GM18909 (cell line): ENCODE results near the gene CD300C.
"Not testable (repeated sequence)": the region's sequence is repeated elsewhere in the genome, so short reads cannot be mapped to it uniquely, and the experiment has no call there.

Experiments
- ATAC-seq: cut with Tn5 transposase; IDR thresholded peaks from one replicate; pipeline ENCODE4 v1.9.1; 2021; ENCODE audit warnings: mild to moderate bottlenecking; ENCODE audit not compliant: unreplicated experiment, poor library complexity

The CD300C gene

GRCh38 chr17:74539281-74539820 lies 6.6 kb downstream of the CD300C start:
- ATAC-seq, result no peak

DNA sequence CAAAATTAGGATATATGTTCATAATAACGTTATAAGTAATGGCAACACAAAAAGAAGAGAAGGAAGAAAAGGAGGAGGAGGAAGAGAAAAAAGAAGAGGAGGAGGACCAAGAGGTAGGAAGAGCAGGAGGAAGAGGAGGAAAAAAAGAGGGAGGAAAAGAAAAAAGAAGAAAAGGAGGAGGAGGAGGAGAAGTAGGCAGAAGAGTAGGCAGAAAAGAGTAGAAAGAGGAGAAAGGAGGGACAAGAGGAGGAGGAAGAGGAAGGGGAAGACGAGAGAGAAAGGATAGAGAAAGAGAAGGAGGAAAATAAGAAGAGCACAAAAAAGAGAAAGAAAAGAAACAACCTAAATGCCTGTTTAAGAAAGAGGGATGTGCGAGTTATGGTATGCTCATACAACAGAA lies 9.0 kb downstream of the CD300C start:
- no peak for ATAC-seq

GRCh38 chr17:74532115-74532514 lies 13.8 kb downstream of the CD300C start:
- no peak for ATAC-seq

DNA sequence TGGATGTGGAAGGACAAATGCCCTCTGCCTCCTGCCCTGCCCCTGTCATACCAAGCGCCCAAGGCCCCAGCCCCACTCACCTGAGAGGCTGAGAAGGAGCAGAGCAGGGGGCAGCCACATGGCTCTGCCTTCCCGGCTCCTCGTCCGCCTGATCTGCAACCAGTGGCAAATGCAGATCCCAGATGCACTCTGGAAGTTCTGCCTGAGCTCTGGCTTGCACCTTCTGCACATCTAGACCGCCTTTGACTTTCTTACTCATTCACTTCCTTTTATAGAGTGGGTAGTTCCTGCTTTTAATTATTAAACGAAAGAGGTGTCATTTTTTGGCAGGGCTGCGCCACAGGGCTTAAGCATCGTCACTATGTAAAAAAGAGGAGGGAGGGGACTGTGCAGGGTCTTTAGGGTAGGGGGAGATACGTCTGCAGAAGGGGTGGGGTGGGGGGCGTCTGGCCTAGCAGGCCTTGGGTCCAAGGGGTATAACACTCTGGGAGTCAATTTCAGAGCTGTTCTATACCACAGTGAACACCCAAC lies 14.6 kb downstream of the CD300C start, which contains the start of gene CD300LB:
TSS of gene CD300LB (minus strand) at position 245 of the 531 bp plus-strand sequence. CDS start at position 120, 125 bp downstream.
- no peak for ATAC-seq

DNA sequence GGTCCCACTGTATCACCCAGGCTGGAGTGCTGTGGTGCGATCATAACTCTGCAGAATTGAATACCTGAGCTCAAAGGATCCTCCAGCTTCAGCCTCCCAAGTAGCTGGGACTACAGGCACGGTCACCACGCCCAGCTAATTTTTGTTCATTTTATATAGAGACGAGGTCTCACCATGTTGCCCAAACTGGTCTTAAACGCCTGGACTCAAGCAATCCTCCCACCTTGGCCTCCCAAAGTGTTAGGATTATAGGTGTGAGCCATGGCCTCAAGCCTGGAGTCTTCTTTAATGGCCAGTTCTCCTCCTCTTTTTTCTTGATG lies 15.1 kb downstream of the CD300C start:
- no peak for ATAC-seq

DNA sequence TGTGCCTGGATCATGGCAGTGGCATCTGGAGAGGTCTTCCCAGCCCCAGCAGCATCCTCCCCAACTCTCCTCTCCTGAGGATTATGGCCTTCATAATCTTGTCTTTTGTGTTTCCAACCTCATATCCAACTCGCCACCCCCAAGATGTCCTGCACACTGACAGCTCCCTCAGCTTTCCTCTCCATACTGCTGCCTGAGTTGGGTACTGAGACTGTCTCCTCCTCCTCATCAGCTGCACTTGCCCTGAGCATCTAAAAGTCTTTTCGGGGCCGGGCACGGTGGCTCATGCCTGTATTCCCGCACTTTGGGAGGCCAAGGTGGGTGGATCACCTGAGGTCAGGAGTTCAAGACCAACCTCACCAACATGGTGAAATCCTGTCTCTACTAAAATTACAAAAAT lies 16.7 kb downstream of the CD300C start:
- ATAC-seq, result no peak

- ATAC-seq, result peak; percentile 82
Measured at GRCh38 chr17:74528491-74529199, 17.3 kb downstream of the CD300C start.

- no peak for ATAC-seq
Measured at GRCh38 chr17:74527756-74528155, 18.2 kb downstream of the CD300C start.

DNA sequence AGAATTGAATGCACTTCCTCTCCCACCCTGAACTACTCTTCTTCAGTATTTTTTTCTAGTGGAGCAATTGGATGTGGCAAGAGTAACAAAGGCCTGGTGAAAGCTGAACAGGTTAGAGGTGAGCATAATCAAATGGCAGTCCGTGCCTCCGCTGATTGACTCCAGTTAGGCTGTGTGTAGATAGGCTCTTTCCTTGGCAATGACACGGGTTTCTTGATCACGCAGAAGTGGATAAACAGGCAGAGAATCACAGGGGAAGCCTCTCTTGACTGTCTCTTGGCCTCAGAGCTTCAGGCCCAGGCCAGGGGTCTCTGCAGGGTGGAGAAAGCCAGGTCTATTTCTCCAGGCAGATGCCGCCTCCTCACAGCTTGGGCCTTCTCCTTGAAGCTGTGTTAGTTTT lies 18.8 kb downstream of the CD300C start:
- no peak for ATAC-seq

- no peak for ATAC-seq
Measured at GRCh38 chr17:74526681-74527080, 19.2 kb downstream of the CD300C start.

DNA sequence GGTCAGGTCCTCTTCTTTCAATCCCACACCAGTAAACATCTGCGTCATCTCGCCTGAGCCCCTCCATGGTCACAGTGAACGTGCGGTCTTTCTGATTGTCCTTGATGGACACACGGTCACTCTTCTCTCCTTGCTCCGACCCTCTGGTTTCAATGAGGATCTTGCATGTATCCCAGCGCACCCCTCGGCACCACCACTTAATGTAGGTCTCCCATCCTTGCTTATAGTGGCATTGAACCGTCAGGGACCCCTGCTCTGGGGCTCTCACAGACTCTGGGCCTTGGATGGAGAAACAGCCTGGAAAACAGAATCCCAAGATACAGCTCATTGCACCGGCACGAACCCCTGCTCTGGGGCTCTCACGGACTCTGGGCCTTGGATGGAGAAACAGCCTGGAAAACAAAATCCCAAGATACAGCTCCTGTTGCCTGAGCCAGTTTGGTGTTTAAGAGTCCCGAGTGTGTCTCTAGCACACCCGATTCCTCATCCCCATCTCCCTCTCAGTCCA lies 20.1 kb downstream of the CD300C start:
- no peak for ATAC-seq

- ATAC-seq, result no peak
Measured at GRCh38 chr17:74525465-74525725, 20.5 kb downstream of the CD300C start.

DNA sequence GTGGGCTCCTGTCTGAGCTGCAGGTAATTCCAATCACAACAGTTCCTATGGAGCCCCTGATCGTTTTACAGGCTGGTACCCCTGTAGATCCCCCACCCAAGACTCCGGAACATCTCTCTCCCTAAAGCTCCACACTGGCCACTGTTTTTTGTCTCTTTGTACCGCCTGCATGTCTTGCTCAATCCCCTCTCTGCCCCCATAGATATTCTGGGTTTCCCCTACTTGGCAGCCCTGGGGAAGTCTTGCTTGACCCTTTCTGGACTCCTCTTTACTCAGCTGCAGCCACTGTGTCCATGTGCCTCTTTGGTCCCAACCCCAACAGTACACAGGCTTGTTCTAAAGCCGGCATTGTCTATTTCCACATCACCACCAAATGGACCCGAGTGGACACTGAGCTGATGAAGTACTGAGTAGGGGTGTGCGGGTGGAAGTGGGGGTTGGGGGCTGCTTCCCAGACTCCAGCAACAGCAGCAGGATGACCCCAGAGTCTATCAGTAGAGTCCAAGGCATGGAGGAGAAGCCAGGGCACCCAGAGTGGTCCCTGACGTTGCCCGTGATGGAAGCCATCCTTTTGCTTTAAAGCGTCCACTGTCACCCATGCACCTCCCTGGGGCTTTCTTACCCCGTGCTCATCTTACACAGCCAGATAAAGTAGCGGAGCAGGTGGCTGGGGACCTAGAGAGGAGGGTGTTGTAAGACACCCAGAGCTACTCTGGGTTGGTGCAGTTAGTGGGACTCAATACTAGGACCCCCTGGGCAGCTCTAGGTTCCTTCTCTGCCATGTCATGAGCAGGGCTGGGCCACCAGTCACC lies 21.1 kb downstream of the CD300C start:
- ATAC-seq, result no peak

DNA sequence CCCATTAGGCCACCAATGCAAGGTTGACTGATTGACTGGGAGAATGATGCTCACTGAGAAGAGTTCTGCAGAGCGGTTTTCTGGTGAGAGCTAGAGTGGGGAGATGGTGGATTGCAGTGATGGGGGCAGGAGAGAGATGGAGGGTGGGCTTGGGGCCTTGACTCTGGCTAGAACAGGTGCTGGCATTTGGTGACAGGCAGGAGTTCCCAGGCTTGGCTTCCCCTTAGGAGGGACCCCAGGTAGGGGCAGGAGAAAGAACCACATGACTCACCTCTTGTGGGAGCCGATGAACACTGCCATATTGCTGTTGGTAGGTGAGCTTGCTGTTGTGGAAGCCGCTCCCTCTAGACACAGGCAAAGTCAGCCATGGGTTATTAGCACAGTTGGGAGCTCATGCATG lies 22.6 kb downstream of the CD300C start:
- ATAC-seq, result no peak

- ATAC-seq, result no peak
Measured at GRCh38 chr17:74522381-74523105, 23.4 kb downstream of the CD300C start.

DNA sequence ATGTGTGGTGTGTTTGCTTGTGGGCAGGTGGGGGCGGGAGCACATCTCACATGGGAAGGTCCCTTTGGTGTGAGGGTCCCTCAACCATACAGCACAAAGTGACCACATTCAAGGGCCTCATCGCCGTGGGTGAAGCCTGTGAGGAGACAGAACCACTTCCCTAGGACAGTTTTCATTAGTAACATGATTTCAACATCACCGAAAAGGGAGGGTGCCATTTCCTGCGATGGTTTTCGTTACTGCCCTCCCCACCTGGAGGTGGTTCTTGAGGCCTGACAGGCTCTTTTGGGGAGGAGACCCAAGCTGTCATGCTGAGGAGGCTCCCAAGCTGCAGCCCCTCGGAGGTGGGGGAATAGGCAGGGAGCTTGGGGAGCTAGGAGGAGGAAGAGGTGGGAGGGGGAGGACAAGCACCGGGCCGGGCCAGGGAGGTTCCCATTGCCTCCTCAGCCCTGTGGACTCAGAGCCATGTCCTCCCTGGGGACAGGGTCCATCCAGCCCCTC lies 24.2 kb downstream of the CD300C start:
- no peak for ATAC-seq

DNA sequence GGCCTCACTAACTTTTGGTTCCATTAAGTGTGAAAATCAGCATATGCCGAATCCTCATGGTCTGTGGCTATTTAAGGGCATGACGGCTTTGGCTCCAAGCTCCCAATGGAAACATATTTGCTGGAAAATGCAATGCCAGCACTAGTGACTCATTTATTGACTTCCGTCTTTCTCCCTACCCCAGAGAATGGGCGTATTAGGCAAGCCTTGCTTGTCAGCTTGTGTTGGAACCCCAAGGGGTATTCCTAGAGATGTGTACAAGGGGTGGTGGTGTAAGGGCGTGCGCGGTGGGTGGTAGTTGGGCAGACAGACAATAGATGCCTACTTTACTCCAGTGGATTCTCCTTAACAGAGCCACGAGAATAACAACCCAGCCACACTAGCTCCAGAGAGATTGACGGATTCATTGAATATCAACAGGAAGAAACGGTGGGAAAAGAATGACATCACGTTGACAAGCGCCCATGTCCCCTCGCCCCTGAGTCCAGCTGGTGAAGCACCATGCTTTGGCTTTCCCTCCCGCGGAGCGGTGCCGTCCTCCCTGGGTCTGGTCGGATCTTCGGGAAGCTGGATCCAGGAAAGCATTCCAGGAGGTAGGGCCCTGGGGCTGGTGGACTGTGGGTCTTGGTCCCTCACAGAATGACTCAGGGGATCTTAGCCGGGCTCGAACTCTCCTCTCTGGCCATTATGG lies 25.0 kb downstream of the CD300C start:
- ATAC-seq, result no peak

- ATAC-seq, result no peak
Measured at GRCh38 chr17:74520016-74520434, 25.9 kb downstream of the CD300C start.

DNA sequence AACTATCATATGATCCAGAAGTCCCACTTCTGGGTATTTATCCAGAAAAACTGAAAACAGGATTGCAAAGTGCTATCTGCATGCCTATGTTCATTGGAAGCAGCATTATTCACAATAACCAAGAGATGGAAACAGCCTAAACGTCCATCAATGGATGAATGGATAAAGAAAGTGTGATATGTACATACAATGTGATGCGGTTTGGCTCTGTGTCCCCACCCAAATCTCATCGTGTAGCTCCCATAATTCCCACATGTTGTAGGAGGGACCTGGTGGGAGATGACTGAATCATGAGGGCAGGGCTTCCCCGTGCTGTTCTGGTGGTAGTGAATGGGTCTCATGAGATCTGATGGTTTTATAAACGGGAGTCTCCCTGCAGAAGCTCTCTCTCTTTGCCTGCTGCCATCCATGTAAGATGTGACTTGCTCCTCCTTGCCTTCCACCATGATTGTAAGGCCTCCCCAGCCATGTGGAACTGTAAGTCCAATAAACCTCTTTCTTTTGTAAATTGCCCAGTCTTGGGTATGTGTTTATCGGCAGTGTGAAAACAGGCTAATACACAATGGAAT lies 27.4 kb downstream of the CD300C start:
- not testable (repeated sequence) for ATAC-seq
